Thymus (tissue), 11 donors: ENCODE results near the gene KANK4. TPM values are rescaled to one million over a fixed set of nuclear protein-coding genes. Genes with fewer than 3 reads are reported as not detected.

Experiments used
- DNase-seq, 9 donors: peaks; one replicate each; pipeline ENCODE4 v3.0.0-alpha.2; 2013; ENCODE audit warnings: low spot score in 9 of 9, low read depth in 6 of 9, missing footprints in 1 of 9
- H3K27ac ChIP-seq, 2 donors: one replicate each; pipeline ENCODE4 v1.5.1; 2013; ENCODE audit warnings: control low read depth in 1 of 2, low read depth in 1 of 2, low read length in 1 of 2, mild to moderate bottlenecking in 1 of 2, moderate library complexity in 1 of 2
- H3K27me3 ChIP-seq, 2 donors: one replicate each; pipeline ENCODE4 v1.5.1; 2013; ENCODE audit warnings: low read length in 1 of 2; ENCODE audit not compliant: control insufficient read depth in 2 of 2, insufficient read depth in 1 of 2
- H3K36me3 ChIP-seq, 2 donors: one replicate each; pipeline ENCODE4 v1.5.1; 2013; ENCODE audit warnings: low read length in 1 of 2, mild to moderate bottlenecking in 1 of 2, moderate library complexity in 1 of 2; ENCODE audit not compliant: control insufficient read depth in 2 of 2, insufficient read depth in 2 of 2
- H3K4me1 ChIP-seq, 2 donors: one replicate each; pipeline ENCODE4 v1.5.1; 2013; ENCODE audit warnings: low read length in 2 of 2; ENCODE audit not compliant: control insufficient read depth in 2 of 2, insufficient read depth in 2 of 2
- H3K4me3 ChIP-seq, 2 donors: one replicate each; pipeline ENCODE4 v1.5.1; 2013; ENCODE audit warnings: low read length in 2 of 2, control low read depth in 1 of 2, mild to moderate bottlenecking in 1 of 2
- H3K9me3 ChIP-seq, 2 donors: one replicate each; pipeline ENCODE4 v1.5.1; 2013; ENCODE audit warnings: low read length in 1 of 2, mild to moderate bottlenecking in 1 of 2; ENCODE audit not compliant: control insufficient read depth in 2 of 2, insufficient read depth in 1 of 2
- WGBS: extraction: QIAGEN DNeasy Blood & Tissue Kit; methylation state at CpG from one replicate; pipeline ENCODE4 v1.1.7; 2013; 5-methylcytosine and 5-hydroxymethylcytosine counted together
- polyA plus RNA-seq: library from polyadenylated mRNA; stranded (reverse); fragments of 200-250 nt; gene quantifications from one replicate; pipeline ENCODE4 v1.2.3, GENCODE V29; 2013
- total RNA-seq: library from RNA; stranded (reverse); fragments of 120-200 nt; gene quantifications from one replicate; pipeline ENCODE4 v1.2.4, GENCODE V29; 2013
- donor health status: healthy.

The KANK4 gene
- total and polyA plus RNA-seq, 2 donors = 0.21 to 0.99 TPM

DNA sequence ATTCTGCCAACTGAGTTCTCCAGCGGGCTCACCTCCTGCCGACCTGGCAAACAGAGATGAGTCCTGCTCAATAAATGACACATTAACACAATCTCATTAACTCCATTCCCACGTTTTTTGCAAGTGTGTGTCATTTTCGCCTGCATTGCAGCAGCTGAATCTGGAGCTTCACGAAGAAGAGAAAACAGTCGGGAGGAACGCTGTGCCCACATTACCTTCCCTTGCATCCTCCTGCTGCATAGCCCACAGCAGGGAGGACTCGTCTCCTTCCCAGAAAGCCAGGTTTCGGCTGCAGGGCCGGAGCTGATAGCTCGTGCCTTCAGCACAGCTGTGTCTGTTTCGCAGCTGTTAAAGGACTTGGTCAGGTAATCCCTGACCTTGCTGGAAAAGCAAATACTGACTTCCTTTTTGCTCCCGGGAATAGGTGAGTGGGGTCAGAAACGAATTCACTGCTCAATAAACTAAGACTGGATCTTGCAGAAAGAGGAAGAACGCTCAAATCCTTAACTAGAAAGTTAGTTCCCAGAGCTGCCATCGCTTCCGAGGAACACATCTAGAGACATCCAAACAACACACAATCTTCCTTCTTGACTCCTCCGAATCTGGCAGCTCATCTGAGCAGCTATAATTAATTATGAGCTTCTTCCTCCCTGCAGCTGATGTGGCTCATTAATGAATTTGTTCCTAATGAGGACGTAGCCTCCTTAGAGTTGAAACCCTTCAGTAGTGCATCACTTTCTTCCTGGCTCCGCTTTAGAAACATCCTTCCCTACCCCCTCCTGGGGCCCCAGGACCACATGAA is 33.0 kb downstream of the KANK4 start:
- no peak for DNase-seq
- Histone ChIP-seq H3K9me3 (no peaks in the 10 kb centered on the region), H3K27ac (no peak overlapping the region), H3K27me3 (peaks cover 0 to 24% of the 10 kb centered on the region in 2 donors), H3K36me3 (no peaks in the 10 kb centered on the region), H3K4me3 (no peak overlapping the region), H3K4me1 (peaks cover 0 to 12% of the 10 kb centered on the region in 2 donors)
- 73% methylated on average over 20 of the region's 20 CpGs for WGBS

DNA sequence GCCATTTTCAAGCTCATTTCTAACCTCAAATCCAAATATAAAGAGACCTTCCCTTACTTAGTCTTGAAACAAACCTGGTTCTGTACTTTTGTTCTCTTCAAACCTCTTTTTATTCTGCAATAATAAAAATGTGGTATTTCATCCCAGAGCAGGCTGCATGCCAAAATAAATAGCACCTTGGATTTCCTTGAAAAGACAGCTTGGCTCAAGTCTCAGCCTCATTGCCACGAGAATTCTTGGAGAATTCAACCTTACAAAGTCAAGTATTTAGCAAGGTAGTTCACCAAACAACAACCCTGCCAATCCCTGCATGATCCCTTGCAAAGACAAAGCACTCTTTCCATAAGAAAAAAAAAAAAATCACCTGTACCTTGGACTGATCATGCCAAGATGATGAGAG is 33.8 kb downstream of the KANK4 start:
- Histone ChIP-seq H3K9me3 (no peaks in the 10 kb centered on the region), H3K27me3 (peaks cover 0 to 24% of the 10 kb centered on the region in 2 donors), H3K4me1 (peaks cover 0 to 12% of the 10 kb centered on the region in 2 donors), H3K4me3 (no peak overlapping the region), H3K36me3 (no peaks in the 10 kb centered on the region), H3K27ac (no peak overlapping the region)
- WGBS = 79% methylated on average over 1 of the region's 1 CpG
- no peak for DNase-seq

DNA sequence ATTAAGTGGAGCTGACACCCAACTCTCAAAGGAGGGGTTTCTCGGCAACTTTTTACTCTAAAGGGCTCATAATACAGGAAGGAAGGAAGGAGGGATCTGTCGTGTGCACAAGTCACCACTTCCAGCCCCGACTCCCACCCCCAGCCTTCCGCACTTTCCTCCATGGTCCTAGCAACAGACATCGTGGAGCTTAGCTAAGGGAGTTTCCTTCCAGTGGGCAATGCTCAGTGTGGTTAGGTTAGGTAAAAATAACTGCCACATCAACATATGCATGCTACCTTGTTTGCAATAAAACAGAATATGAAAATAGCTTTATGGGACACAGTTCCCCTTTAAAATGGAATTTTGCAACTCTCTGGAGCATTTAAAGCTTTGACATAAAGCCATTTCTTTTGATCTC is 35.2 kb downstream of the KANK4 start:
- WGBS = 25% methylated on average over 5 of the region's 5 CpGs
- DNase-seq = no peak
- H3K27ac ChIP-seq = no peak overlapping the region
- H3K4me3 ChIP-seq = no peak overlapping the region
- peaks cover 0 to 24% of the 10 kb centered on the region in 2 donors for H3K27me3 ChIP-seq
- H3K36me3 ChIP-seq = no peaks in the 10 kb centered on the region
- no peaks in the 10 kb centered on the region for H3K9me3 ChIP-seq
- peaks cover 0 to 12% of the 10 kb centered on the region in 2 donors for H3K4me1 ChIP-seq

DNA sequence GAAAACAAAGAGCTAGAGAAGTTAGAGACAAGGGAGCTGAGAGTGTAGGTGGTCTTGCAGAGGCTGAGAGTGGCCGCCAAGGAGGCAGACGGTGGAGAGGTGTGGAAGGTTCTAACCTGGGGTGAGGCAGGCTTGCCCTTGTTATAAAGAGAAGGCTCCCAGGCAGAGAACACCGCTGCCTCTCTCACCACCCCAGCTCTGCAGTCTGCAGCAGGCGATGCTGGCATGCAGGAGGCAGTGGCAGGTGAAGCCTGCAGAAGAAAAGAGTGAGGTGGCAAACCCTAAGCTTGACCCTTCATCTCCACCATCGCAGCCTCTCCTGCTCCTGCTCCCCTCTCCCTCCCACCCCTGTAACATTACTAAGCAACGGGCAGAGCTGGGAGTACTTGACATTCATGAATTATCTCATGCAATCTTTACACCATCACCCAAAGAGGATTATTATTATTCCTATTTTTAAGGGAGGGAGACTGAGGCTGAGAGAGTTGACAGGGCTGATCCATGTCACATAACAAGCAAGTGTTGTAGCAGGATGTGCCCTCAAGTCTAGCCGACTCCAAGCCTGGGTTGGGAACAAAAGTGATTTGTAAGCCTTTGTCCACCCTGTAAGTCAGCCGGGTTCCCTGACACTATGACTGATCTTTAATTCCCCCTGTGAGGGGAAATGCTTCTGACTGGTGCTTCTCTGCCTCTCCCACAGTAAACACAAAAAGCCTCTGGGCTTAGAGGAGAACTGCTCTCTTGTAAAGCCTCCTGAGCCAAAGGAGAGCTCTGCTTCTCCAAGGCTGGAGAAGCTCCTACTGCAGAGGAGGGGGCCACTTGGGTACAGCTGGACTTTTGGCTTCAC is 36.1 kb downstream of the KANK4 start:
- no peak overlapping the region for H3K4me3 ChIP-seq
- H3K4me1 ChIP-seq = peaks cover 0 to 12% of the 10 kb centered on the region in 2 donors
- H3K9me3 ChIP-seq = no peaks in the 10 kb centered on the region
- no peak for DNase-seq
- no peaks in the 10 kb centered on the region for H3K36me3 ChIP-seq
- no peak overlapping the region for H3K27ac ChIP-seq
- 83% methylated on average over 8 of the region's 8 CpGs for WGBS
- peaks cover 0 to 24% of the 10 kb centered on the region in 2 donors for H3K27me3 ChIP-seq

DNA sequence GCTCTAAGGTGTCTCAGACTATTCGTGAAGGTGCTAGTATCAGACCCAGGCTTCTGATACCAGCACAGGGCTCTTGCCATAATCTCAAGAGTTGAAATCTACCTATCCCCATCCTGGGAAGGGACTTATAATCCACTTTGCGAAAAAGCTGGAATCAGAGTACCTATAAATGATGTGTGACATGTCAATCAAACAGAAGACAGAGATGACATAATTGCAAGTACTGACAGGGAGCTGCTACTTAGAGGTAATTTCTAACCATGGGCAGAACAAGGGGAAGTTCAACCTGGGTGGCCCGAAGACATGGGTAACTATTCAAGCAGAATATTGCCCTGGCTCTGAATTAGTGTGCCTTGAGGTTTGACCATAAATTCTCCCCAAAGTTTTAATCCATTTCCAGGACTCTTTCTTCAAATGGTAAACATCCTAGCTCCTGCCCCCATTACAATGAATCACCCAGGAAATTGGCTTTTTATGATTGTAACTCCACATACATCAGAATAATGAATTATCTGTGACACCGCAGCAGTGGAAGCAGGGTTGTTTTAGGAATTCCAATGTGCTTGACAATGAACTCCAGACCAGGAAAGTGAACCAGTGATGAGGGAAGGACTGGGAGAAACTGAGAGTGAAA is 37.2 kb downstream of the KANK4 start:
- no peak for DNase-seq

DNA sequence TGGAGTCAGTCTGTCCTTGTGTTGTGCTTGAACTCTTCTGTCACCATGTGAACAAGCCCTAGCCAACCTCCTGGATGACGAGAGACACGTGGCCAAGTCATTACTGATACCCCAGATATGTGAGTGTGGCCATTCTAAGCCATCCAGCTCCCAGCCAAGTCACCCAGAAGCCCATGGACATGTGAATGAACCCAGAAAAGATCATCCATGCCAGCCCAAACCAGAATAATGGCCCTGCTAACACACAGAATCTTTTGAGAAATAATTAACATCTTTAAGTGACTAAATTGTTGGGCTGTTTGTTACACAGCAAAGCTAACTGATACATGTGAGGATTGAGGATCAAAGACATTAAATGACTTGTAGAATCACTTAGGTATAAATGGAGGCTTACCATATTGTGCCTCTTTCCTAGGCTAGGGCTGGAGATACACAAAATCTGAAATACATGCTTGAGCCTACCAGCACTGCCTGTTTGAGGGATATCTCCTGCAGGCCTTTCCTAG is 38.2 kb downstream of the KANK4 start:
- Histone ChIP-seq H3K27ac (no peak overlapping the region), H3K36me3 (no peaks in the 10 kb centered on the region), H3K4me1 (peaks cover 0 to 6% of the 10 kb centered on the region in 2 donors), H3K27me3 (peaks cover 0 to 12% of the 10 kb centered on the region in 2 donors), H3K9me3 (peaks cover 0 to 4% of the 10 kb centered on the region in 2 donors), H3K4me3 (no peak overlapping the region)
- WGBS = 81% methylated on average over 2 of the region's 2 CpGs
- DNase-seq = no peak

More for the DNA sequence above, 37.2 kb downstream of the KANK4 start:
- H3K27ac ChIP-seq = no peak overlapping the region
- WGBS = 96% methylated on average over 4 of the region's 4 CpGs
- H3K27me3 ChIP-seq = peaks cover 0 to 21% of the 10 kb centered on the region in 2 donors
- no peak overlapping the region for H3K4me3 ChIP-seq
- no peaks in the 10 kb centered on the region for H3K36me3 ChIP-seq
- peaks cover 0 to 12% of the 10 kb centered on the region in 2 donors for H3K4me1 ChIP-seq
- peaks cover 0 to 4% of the 10 kb centered on the region in 2 donors for H3K9me3 ChIP-seq

DNA sequence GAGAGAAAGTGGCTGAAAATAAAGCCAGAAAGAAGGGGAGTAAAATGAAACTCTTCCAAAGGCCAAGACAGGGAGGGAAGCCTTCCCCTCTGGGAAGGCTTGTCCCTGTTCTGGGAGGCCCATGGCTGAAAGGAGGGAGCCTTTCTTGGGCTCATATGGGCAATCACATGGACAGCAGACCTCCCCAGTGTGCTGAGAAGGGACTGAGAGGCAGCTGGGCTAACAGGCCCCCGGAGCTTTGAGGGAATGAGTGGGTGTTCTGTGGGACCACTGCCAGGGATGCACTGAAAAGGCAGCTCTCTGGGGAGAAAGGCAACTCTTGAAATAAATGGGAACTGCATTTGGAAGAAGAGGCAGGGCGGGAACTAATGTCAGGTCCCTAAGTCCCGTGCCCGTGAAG is 39.1 kb downstream of the KANK4 start:
- H3K4me1 ChIP-seq = peaks cover 0 to 6% of the 10 kb centered on the region in 2 donors
- H3K27me3 ChIP-seq = peaks cover 0 to 6% of the 10 kb centered on the region in 2 donors
- peaks cover 0 to 4% of the 10 kb centered on the region in 2 donors for H3K9me3 ChIP-seq
- 96% methylated on average over 4 of the region's 4 CpGs for WGBS
- no peaks in the 10 kb centered on the region for H3K36me3 ChIP-seq
- H3K4me3 ChIP-seq = no peak overlapping the region
- DNase-seq = no peak
- H3K27ac ChIP-seq = peak overlapping the region in 1 of 2 donors; percentile 45

DNA sequence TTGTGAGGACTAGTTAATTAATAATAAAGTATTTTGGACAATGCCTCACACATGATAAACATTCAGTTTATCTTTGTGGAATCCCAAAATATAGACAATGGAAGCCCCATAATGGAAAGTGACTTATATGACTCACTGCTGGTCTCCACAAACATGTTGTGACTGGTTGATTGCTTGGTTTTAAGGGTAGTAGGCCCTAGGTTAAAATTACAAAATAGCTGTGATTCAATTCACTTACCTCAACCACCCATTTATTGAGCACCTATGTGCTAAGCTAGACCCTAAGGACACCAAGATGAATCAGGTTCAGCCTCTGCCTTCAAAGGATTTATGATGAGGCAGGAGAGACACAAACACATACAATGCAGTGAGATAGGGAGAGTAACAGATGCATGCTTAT is 42.4 kb downstream of the KANK4 start:
- DNase-seq = no peak
- Histone ChIP-seq H3K4me3 (no peak overlapping the region), H3K36me3 (no peaks in the 10 kb centered on the region), H3K27me3 (no peaks in the 10 kb centered on the region), H3K27ac (no peak overlapping the region), H3K9me3 (peaks cover 0 to 4% of the 10 kb centered on the region in 2 donors), H3K4me1 (peaks cover 3 to 27% of the 10 kb centered on the region in 2 donors)
